OCI-LY7 (cell line): Measurements from ENCODE around the gene METTL21C.

ENCODE experiments used
- CTCF ChIP-seq: fragments of 200-600 bp; sonication (generic); conservative IDR thresholded peaks from 2 replicates; pipeline ENCODE4 v1.5.1; 2014; ENCODE audit warnings: mild to moderate bottlenecking, antibody characterized with exemption, low read length, moderate library complexity, mixed read lengths
- EZH2phosphoT487 ChIP-seq: fragments of 200-600 bp; sonication (generic); IDR thresholded peaks from 2 replicates; pipeline ENCODE4 v1.6.1; 2018; ENCODE audit warnings: low read depth, borderline replicate concordance, mild to moderate bottlenecking, mixed run types, antibody characterized with exemption, low read length, moderate library complexity, mixed read lengths

GRCh38 chr13:102701331-102701730 is 6.5 kb upstream of the METTL21C start:
- TF ChIP-seq CTCF (no peak), EZH2phosphoT487 (no peak)
